LHCN-M2 (cell line): ENCODE results near the gene B9D1. TPM values are rescaled to one million over a fixed set of nuclear protein-coding genes. Genes with fewer than 3 reads are reported as not detected.

ENCODE experiments used
- DNase-seq: peaks from one replicate; pipeline ENCODE4 v3.0.0-alpha.2; 2012; ENCODE audit warnings: low read depth
- total RNA-seq: library from RNA; depleted of rRNA; stranded (reverse); fragments of >200 nt; gene quantifications from 2 replicates; pipeline ENCODE4 v1.2.3, GENCODE V29; 2014; rRNA removed

Gene B9D1
- total RNA-seq, 1 experiment from 2014 or later, result 37.9 TPM

- peak; percentile 49 for DNase-seq
Observed at GRCh38 chr17:19304209-19304608, 58.3 kb downstream of the B9D1 start.

- DNase-seq, result no peak
Observed at GRCh38 chr17:19303367-19303776, 59.2 kb downstream of the B9D1 start.

- DNase-seq, result peak; percentile 67
Observed at GRCh38 chr17:19302791-19303331, 59.7 kb downstream of the B9D1 start.

GRCh38 chr17:19301973-19302372 is 60.5 kb downstream of the B9D1 start:
- no peak for DNase-seq

- DNase-seq, result no peak
Observed at GRCh38 chr17:19301274-19301951, 61.1 kb downstream of the B9D1 start.

GRCh38 chr17:19299866-19300265 is 62.7 kb downstream of the B9D1 start:
- no peak for DNase-seq

- DNase-seq, result no peak
Observed at GRCh38 chr17:19299214-19299747, 63.2 kb downstream of the B9D1 start.

- no peak for DNase-seq
Observed at GRCh38 chr17:19298569-19299213, 63.8 kb downstream of the B9D1 start.

- DNase-seq, result no peak
Observed at GRCh38 chr17:19296786-19297778, 65.4 kb downstream of the B9D1 start.

GRCh38 chr17:19295473-19296135 is 66.9 kb downstream of the B9D1 start:
- no peak for DNase-seq

GRCh38 chr17:19294443-19294842 is 68.1 kb downstream of the B9D1 start:
- no peak for DNase-seq

Other genes with a start within 250 kb of the B9D1 start
- not detected in 2 replicates for gene GRAPL, start 235.1 kb downstream of the B9D1 start, total RNA-seq
- 18.5 and 28.1 TPM in 2 replicates for gene EPN2, start 125.4 kb downstream of the B9D1 start, total RNA-seq
- gene MAPK7, start 15.8 kb upstream of the B9D1 start, total RNA-seq, result 17.9 and 19.6 TPM in 2 replicates
- gene MFAP4, start 24.5 kb upstream of the B9D1 start, total RNA-seq, result 0.13 and 0.40 TPM in 2 replicates
- gene RNF112, start 48.5 kb upstream of the B9D1 start, total RNA-seq, result 0.06 TPM in 1 of 2 replicates, not detected in the other
- 0.17 TPM in 1 of 2 replicates, not detected in the other for gene SLC47A1, start 171.1 kb upstream of the B9D1 start, total RNA-seq